Right cardiac atrium (tissue), 5 donors: ENCODE measurements around the gene PSMB10. TPM values are rescaled to one million over a fixed set of nuclear protein-coding genes. Genes with fewer than 3 reads are reported as not detected.
A peak's percentile ranks its signal among the peaks of the same experiment; 100 is the strongest.
"Not testable (repeated sequence)": the region's sequence is repeated elsewhere in the genome, so short reads cannot be mapped to it uniquely, and the experiment has no call there.

Experiments used
- ATAC-seq, 2 donors: fragments of 200-7000 bp; cut with Tn5 transposase; one replicate each; pipeline versions ENCODE4 v1.8.0 to v1.9.1; 2020; ENCODE audit warnings: moderate library complexity in 2 of 2, mild to moderate bottlenecking in 1 of 2
- DNase-seq, 3 donors: peaks; one replicate each; pipeline ENCODE4 v3.0.0-alpha.2; 2020
- H3K27ac ChIP-seq: one replicate; pipeline ENCODE4 v1.5.1; 2013; ENCODE audit warnings: mild to moderate bottlenecking, low read length, control low read depth, moderate library complexity
- H3K27me3 ChIP-seq: one replicate; pipeline ENCODE4 v1.6.1; 2013; ENCODE audit not compliant: control insufficient read depth, insufficient read depth
- H3K4me1 ChIP-seq: one replicate; pipeline ENCODE4 v1.6.1; 2013; ENCODE audit warnings: low read length; ENCODE audit not compliant: control insufficient read depth, insufficient read depth
- H3K4me3 ChIP-seq: one replicate; pipeline ENCODE4 v1.5.1; 2013; ENCODE audit warnings: low read length, control low read depth
- H3K9me3 ChIP-seq: one replicate; pipeline ENCODE4 v1.6.1; 2013; ENCODE audit warnings: low read length; ENCODE audit not compliant: control insufficient read depth
- WGBS: extraction: QIAGEN DNeasy Blood & Tissue Kit; methylation state at CpG from one replicate; pipeline ENCODE4 v1.1.7; 2013; 5-methylcytosine and 5-hydroxymethylcytosine counted together
- intact Hi-C, 4 donors: fragments of 100-400 bp; cut with DNase I; formaldehyde crosslinking; loops; one replicate each; pipeline versions ENCODE4 v1.11.0 to v1.14.0; 2022 to 2023
- polyA plus RNA-seq: library from polyadenylated mRNA; stranded (reverse); fragments of 200-250 nt; gene quantifications from one replicate; pipeline ENCODE4 v1.2.3, GENCODE V29; 2013
- total RNA-seq, 4 donors: library from RNA; stranded (reverse); fragmentation: NEBNext Ultra II Directional; extraction: Animal tissue kit (Norgen Biotek cat#: 25700); gene quantifications; one replicate each; pipeline ENCODE4 v1.2.1, GENCODE V29; 2021
- donor health status: healthy with polysubstance abuse.
- donor health status: DM: no; HTN: yes; CAD: no.
- donor health status: DM: no; HTN: no; CAD: no.
- donor health status: DM: no; HTN: yes; CAD: no; lungs with severe emphysema.
- donor health status: DM: yes; HTN: yes; CAD: no.

Gene PSMB10
- total and polyA plus RNA-seq, 5 donors: 49.1 to 92.8 (median 60.6) TPM

DNA sequence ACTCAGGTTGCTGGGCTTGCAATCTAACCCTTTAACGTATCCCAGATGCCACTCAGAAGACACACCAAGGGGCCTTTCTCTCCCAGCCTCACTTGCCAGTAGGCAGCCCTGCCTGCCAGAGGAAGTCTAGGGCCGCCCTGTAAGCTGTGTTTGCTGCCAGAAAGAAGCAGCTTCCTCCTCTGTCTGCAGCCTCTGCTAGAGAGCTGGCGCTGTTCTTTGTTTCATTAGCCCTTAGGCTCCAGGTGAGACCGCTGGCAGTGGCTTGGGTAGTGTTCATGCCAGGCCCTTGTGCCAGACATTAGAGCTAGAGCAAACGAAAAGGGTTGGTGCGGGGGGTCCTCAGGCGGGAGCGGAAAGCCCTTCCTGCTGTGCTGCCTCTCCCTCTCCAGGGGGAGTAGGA lies 13.9 kb downstream of the PSMB10 start:
- intact Hi-C loops: no loop called here
- H3K27me3 ChIP-seq: no peaks in the 10 kb centered on the region
- WGBS: 78% methylated on average over 8 of the region's 8 CpGs
- no peaks in the 10 kb centered on the region for H3K9me3 ChIP-seq
- no peak overlapping the region for H3K4me3 ChIP-seq
- no peak for ATAC-seq
- no peak for DNase-seq
- peaks cover 9% of the 10 kb centered on the region for H3K4me1 ChIP-seq
- peak overlapping the region; percentile 16 for H3K27ac ChIP-seq

DNA sequence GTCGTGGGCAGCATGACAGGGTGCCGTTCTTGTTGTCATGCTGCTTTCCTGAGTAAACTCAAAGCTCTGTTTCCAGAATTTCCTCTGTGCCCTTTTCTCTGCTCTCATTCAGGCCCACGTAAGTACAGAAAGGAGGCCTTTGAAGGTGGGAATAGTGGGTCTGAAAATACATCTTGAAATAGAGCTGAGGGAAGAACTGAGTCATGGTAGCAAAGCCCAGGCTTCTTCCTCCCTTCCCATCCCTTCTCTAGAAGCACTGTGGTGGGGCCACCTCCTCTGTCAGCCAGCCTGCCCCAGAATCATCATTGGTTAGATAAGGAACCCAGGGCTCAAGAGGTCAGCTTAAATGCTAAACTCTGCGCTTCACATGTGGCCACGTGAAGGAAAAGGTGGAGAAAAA lies 14.4 kb downstream of the PSMB10 start:
- intact Hi-C loops: no loop called here
- H3K9me3 ChIP-seq: no peaks in the 10 kb centered on the region
- H3K4me1 ChIP-seq: peaks cover 10% of the 10 kb centered on the region
- 69% methylated on average over 5 of the region's 5 CpGs for WGBS
- no peak for DNase-seq
- no peaks in the 10 kb centered on the region for H3K27me3 ChIP-seq
- H3K27ac ChIP-seq: no peak overlapping the region
- H3K4me3 ChIP-seq: no peak overlapping the region
- peak in 1 of 2 donors; percentile 18 for ATAC-seq

DNA sequence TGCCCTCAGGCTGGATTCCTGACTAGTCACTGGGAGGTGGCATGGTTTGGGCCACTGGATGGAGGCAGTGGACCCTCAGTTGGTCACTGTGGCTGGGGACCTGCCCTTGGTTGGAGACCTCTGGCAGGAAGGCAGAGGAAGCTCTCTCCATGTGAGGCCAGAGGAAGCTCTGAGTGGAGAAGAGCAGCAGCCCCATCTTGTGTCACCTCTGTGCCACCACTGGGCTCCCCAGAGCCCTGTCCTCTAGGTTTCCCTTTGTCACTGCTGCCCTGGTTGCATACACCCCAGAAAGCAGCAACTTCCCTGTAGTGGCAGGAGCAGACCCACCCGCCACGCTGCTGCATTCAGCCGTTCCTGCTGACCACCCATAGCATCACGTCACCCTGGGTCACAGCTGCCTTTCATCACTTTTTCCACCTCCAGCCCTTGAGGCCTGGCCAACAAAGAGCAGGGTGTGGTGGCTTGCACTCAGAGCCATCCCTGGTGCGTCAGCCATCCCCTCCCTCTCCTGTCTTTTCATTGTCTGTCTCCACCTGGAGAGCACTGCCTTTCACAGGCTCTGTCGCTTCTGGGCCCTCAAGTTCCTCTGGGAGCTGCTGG lies 16.9 kb downstream of the PSMB10 start:
- intact Hi-C loops: loop anchor here in 1 of 4 donors (5.0 kb wide), 1 partner anchor 87 kb away; no protein-coding TSS in a partner anchor
- DNase-seq (peak in 1 of 3 donors; percentile 49), ATAC-seq (peak in 1 of 2 donors; percentile 64)
- Histone ChIP-seq H3K9me3 (no peaks in the 10 kb centered on the region), H3K4me3 (no peak overlapping the region), H3K27me3 (no peaks in the 10 kb centered on the region), H3K4me1 (peaks cover 14% of the 10 kb centered on the region), H3K27ac (peak overlapping the region; percentile 7)
- WGBS: 72% methylated on average over 6 of the region's 6 CpGs

DNA sequence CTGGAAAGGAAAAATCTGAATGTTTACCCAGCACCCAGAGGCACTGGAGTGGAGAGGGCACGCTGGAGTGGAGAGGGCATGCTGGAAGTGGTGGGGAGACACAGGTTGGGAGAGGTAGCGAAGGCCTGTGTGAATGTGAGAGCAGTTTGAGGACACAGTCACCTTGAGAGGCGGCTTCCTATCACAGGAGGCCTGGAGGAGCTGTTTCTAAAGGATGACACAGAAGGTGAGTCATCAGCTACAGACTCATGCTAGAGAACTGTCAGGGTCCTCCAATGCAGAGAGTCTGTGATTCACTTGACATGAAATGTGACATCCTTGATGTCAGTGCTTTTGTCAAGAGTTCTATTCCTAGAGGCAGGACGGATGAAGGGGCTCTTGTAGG lies 18.8 kb downstream of the PSMB10 start:
- DNase-seq (no peak), ATAC-seq (peak; percentile 32 to 76)
- H3K9me3 ChIP-seq: no peaks in the 10 kb centered on the region
- peaks cover 9% of the 10 kb centered on the region for H3K4me1 ChIP-seq
- 68% methylated on average over 4 of the region's 4 CpGs for WGBS
- peak overlapping the region; percentile 89 for H3K27ac ChIP-seq
- H3K27me3 ChIP-seq: no peaks in the 10 kb centered on the region
- no peak overlapping the region for H3K4me3 ChIP-seq
- intact Hi-C loops: loop anchor here in 1 of 4 donors (5.0 kb wide), 1 partner anchor 86 kb away; no protein-coding TSS in a partner anchor

DNA sequence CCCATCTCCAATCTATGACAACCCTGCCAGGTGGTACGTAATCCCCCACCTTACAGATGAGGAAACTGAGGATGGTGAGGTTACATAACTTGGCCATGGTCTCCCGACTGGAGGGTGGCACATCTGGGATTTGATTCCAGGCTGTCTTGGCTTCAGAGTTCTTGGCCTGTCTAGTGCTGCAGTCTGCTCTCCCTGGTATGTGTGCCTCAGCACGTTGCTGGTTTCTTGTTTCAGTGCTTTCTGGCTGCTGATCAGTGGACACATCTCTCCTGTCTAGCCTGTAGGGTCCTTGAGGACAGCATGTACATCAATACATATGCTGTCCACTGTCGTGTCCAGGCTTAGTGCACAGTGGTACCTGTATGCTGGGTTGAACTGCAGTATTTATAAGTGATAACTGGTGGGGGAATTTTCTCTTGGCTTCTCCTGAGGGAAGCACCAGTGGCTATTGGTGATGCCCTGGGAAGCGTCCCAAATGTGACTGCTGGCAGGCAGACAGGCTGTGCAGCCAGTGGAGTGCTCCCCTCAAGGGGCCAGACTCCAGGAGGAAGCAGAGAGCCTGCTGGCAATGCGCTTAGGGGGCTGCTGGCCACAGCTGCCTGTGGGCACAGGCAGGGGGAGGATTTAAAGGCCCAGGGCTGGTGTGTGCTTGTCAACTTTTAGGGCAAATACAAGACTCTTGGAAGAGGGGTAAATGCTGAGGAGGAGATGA lies 19.4 kb downstream of the PSMB10 start:
- H3K27ac ChIP-seq: peak overlapping the region; percentile 82
- intact Hi-C loops: loop anchor here in 1 of 4 donors (5.0 kb wide), 1 partner anchor 85 kb away; no protein-coding TSS in a partner anchor
- WGBS: 39% methylated on average over 6 of the region's 6 CpGs

DNA sequence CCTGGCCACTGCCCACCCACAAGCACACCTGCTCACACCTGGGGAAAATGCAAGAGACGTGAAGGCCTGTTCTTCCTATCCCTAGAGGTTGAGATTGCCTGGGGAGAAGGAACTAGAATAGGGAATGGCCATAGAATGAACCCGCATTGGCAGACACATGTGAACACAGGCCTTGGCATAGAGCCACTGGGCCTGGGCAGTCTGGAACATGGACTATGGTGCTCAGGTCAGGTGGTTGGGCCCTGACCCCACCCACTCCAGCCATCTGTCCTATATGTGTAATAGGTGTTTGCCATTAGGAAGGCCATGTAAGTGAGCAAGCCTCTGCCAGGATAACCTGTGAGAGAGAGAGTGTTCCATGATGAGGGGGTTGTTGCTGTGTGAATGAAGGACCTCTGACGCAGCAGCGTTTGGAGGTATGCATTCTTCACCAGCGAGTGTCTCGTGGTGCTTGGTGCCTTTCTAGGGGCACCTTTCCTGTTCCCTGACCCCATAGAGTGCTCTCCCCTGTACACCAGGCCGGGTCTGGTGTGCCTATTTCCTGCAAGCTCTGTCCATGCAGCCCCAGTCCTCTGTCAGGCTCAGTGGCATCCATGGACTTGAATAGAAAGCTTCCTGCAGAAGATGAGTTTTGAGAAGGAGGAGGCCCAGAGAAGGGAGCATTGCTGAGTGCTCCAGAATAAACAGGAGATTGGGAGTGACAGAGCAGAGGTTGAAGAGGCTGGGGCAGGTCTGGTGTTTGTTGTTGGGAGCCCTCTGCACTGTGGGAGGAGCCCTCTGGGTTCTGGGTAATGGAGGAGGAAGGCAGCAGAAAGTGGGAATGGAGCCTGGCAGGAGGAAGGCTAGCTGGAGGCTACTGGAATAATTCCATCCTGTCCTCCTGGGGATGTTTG lies 20.6 kb downstream of the PSMB10 start:
- Histone ChIP-seq H3K27ac (no peak overlapping the region), H3K4me3 (no peak overlapping the region)

More for the DNA sequence above, 19.4 kb downstream of the PSMB10 start:
- H3K4me3 ChIP-seq: no peak overlapping the region
- H3K9me3 ChIP-seq: no peaks in the 10 kb centered on the region
- DNase-seq (peak; percentile 68 to 90 (median 86)), ATAC-seq (peak; percentile 61 to 76)
- H3K4me1 ChIP-seq: peaks cover 9% of the 10 kb centered on the region
- no peaks in the 10 kb centered on the region for H3K27me3 ChIP-seq

DNA sequence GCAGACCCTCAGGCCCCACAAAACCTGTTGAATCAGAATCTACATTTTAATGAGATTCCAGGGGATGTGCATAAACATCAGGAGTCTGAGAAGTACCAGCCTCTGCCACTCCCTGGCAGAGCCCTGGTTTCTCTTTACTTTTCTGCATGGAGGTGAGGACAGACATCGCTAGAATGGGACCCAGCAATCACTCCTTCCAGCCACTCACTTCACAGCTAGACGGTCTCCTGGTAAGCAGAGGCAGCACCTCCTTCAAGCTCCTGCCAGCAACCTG lies 21.2 kb downstream of the PSMB10 start:
- H3K4me1 ChIP-seq, H3K9me3 ChIP-seq, H3K4me3 ChIP-seq, H3K27me3 ChIP-seq, H3K27ac ChIP-seq, DNase-seq, ATAC-seq: not testable (repeated sequence)
- WGBS: 63% methylated on average over 2 of the region's 2 CpGs
- intact Hi-C loops: loop anchor here in 1 of 4 donors (5.0 kb wide), 1 partner anchor 83 kb away; no protein-coding TSS in a partner anchor

More for the DNA sequence above, 20.6 kb downstream of the PSMB10 start:
- peaks cover 9% of the 10 kb centered on the region for H3K4me1 ChIP-seq
- 79% methylated on average over 7 of the region's 7 CpGs for WGBS
- H3K27me3 ChIP-seq: no peaks in the 10 kb centered on the region
- H3K9me3 ChIP-seq: no peaks in the 10 kb centered on the region
- ATAC-seq (no peak), DNase-seq (no peak)
- intact Hi-C loops: loop anchor here in 1 of 4 donors (5.0 kb wide), 1 partner anchor 84 kb away; no protein-coding TSS in a partner anchor

DNA sequence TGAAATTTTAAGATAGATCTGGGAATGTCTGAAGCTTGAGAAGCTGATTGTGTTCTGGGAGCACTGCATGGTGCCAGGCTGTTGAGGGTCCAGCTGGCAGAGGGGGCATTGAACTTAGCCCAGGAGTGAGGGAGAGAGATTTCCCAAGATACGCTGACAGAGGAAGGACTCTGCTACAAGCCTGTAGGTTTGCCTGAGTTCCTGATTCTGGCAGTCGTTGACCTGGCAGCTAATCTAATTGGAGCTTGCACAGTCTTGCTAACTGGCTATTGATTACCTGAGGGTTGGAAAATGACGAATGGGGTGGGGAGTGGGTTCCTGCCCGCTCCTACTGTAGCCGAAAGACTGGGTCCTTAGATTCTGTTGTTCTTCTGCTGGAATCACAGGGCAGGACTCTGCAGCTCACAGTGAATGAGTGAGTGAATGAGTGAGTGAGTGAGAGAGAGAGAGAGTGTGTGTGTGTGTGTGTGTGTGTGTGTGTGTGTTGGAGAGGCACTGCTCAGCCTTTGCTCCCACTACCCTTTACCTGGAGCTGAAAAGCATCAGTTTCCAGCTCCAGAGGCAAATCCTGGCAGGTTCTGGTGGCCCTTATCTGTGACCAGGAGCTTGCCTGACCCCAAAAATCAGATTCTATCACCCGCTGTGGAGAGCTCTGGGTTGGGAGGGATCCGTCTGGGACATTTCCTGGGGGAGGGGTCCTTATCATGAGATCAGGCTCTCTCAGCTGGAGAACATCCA lies 21.7 kb downstream of the PSMB10 start:
- DNase-seq (no peak), ATAC-seq (no peak)
- no peaks in the 10 kb centered on the region for H3K27me3 ChIP-seq
- no peak overlapping the region for H3K27ac ChIP-seq
- H3K9me3 ChIP-seq: no peaks in the 10 kb centered on the region
- no peak overlapping the region for H3K4me3 ChIP-seq
- WGBS: 74% methylated on average over 7 of the region's 7 CpGs
- H3K4me1 ChIP-seq: peaks cover 9% of the 10 kb centered on the region
- intact Hi-C loops: loop anchor here in 1 of 4 donors (5.0 kb wide), 1 partner anchor 83 kb away; no protein-coding TSS in a partner anchor

DNA sequence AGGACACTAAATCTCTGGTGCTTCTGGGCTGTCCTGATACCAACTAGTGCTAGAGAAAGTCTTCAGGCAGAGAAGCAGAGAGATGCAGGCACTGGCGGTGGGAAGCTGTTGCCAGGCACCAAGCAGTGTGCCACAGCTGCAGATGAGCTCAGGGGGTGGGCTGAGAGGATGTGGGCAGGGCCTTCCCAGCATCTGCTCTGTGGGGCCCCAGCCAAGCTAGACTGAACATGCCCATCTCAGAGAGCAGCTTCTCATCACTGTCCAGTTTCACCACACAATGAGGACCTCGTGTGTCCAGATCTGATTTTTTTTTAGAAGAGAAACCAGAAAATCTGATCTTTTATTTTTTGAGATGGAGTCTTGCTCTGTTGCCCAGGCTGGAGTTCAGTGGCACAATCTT lies 26.5 kb downstream of the PSMB10 start:
- Histone ChIP-seq H3K4me1 (no peaks in the 10 kb centered on the region), H3K27me3 (no peaks in the 10 kb centered on the region), H3K27ac (no peak overlapping the region), H3K4me3 (no peak overlapping the region), H3K9me3 (no peaks in the 10 kb centered on the region)
- WGBS: 66% methylated on average over 2 of the region's 2 CpGs
- intact Hi-C loops: no loop called here
- DNase-seq: no peak
- no peak for ATAC-seq

DNA sequence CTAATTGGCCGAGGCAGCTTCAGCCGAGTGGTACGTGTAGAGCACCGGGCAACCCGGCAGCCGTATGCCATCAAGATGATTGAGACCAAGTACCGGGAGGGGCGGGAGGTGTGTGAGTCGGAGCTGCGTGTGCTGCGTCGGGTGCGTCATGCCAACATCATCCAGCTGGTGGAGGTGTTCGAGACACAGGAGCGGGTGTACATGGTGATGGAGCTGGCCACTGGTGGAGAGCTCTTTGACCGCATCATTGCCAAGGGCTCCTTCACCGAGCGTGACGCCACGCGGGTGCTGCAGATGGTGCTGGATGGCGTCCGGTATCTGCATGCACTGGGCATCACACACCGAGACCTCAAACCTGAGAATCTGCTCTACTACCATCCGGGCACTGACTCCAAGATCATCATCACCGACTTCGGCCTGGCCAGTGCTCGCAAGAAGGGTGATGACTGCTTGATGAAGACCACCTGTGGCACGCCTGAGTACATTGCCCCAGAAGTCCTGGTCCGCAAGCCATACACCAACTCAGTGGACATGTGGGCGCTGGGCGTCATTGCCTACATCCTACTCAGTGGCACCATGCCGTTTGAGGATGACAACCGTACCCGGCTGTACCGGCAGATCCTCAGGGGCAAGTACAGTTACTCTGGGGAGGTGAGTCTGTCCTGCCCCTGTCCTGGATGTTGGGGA lies 27.5 kb downstream of the PSMB10 start:
- H3K4me3 ChIP-seq: no peak overlapping the region
- H3K9me3 ChIP-seq: no peaks in the 10 kb centered on the region
- no peaks in the 10 kb centered on the region for H3K4me1 ChIP-seq
- no peaks in the 10 kb centered on the region for H3K27me3 ChIP-seq
- intact Hi-C loops: no loop called here
- DNase-seq (no peak), ATAC-seq (peak in 1 of 2 donors; percentile 26)
- H3K27ac ChIP-seq: no peak overlapping the region
- WGBS: 94% methylated on average over 36 of the region's 36 CpGs
